H1 (cell line): ENCODE measurements around the gene POLR2A. TPM values are rescaled to one million over a fixed set of nuclear protein-coding genes. Genes with fewer than 3 reads are reported as not detected.
A peak's percentile ranks its signal among the peaks of the same experiment; 100 is the strongest.

Experiments
- CTCF ChIA-PET: fragments of 300-600 bp; sonication (Branson Sonifier 250); formaldehyde crosslinking; loops from one replicate; lab custom pipeline; 2021; ENCODE audit not compliant: partially characterized antibody; lab: Charles Lee
- POLR2A ChIA-PET: fragments of 300-600 bp; sonication (Branson Sonifier 250); formaldehyde crosslinking; loops from one replicate; lab custom pipeline; 2021; ENCODE audit warnings: inconsistent platforms; ENCODE audit not compliant: partially characterized antibody; lab: Charles Lee
- DNase-seq, 2 experiments: peaks; one replicate each; pipeline versions ENCODE4 v3.0.0 to v3.0.0-alpha.2; 2010 to 2022; ENCODE audit warnings: low spot score in 2 of 2, low read depth in 1 of 2, mixed read lengths in 1 of 2
- FAIRE-seq: peaks from 2 replicates; lab custom pipeline; 2011; peaks lifted over from hg19 to GRCh38; lab: Jason Lieb, UNC
- H2AFZ ChIP-seq: 2 replicates; pipeline ENCODE4 v1.8.1; 2012; ENCODE audit warnings: low read length, inconsistent platforms
- H2AK5ac ChIP-seq: 2 replicates; pipeline ENCODE4 v1.6.1; 2013; ENCODE audit warnings: low read depth, low read length
- H2BK120ac ChIP-seq: replicated peaks from 2 replicates; pipeline ENCODE3; 2013; ENCODE audit warnings: low read depth, low read length, inconsistent platforms
- H2BK12ac ChIP-seq: 2 replicates; pipeline ENCODE4 v1.6.1; 2013; ENCODE audit warnings: low read depth, low read length
- H2BK15ac ChIP-seq: 2 replicates; pipeline ENCODE4 v1.6.1; 2013; ENCODE audit warnings: low read length
- H2BK20ac ChIP-seq: 2 replicates; pipeline ENCODE4 v1.6.1; 2013; ENCODE audit warnings: low read length
- H2BK5ac ChIP-seq: 2 replicates; pipeline ENCODE4 v1.6.1; 2013; ENCODE audit warnings: low read depth, low read length
- H3K14ac ChIP-seq: 2 replicates; pipeline ENCODE4 v1.6.1; 2013; ENCODE audit warnings: inconsistent platforms; ENCODE audit not compliant: insufficient read length
- H3K18ac ChIP-seq: 2 replicates; pipeline ENCODE4 v1.6.1; 2013; ENCODE audit warnings: low read length; ENCODE audit errors: extremely low read depth
- H3K23ac ChIP-seq: 2 replicates; pipeline ENCODE4 v1.6.1; 2013; ENCODE audit warnings: inconsistent platforms; ENCODE audit not compliant: insufficient read length
- H3K23me2 ChIP-seq: 2 replicates; pipeline ENCODE4 v1.6.1; 2013; ENCODE audit warnings: low read depth, low read length
- H3K27ac ChIP-seq: 2 replicates; pipeline ENCODE4 v1.6.1; 2011; ENCODE audit warnings: low read depth, low read length, inconsistent platforms
- H3K27me3 ChIP-seq, 4 experiments: replicated peaks in 1 of 4; 1 replicate in 1 of 4; 2 replicates in 3 of 4; pipeline versions ENCODE4 v1.6.1 to v1.8.1; 2011 to 2013; ENCODE audit warnings: low read length in 3 of 4, mild to moderate bottlenecking in 3 of 4, inconsistent platforms in 2 of 4, mixed read lengths in 2 of 4, moderate library complexity in 1 of 4; ENCODE audit not compliant: control insufficient read depth in 3 of 4, insufficient read depth in 3 of 4; ENCODE audit errors: extremely low read depth in 1 of 4
- H3K36me3 ChIP-seq, 4 experiments: 2 replicates each; pipeline versions ENCODE4 v1.6.1 to v1.8.1; 2011 to 2013; ENCODE audit warnings: mild to moderate bottlenecking in 4 of 4, low read length in 3 of 4, moderate library complexity in 2 of 4, control low read depth in 1 of 4, inconsistent platforms in 1 of 4; ENCODE audit not compliant: insufficient read depth in 4 of 4, control insufficient read depth in 2 of 4
- H3K4ac ChIP-seq: replicated peaks from 2 replicates; pipeline ENCODE3; 2013; ENCODE audit warnings: low read length, low read depth, mixed read lengths, inconsistent platforms; ENCODE audit not compliant: insufficient read length
- H3K4me1 ChIP-seq, 4 experiments: replicated peaks in 1 of 4; 1 replicate in 1 of 4; 2 replicates in 3 of 4; pipeline versions ENCODE4 v1.6.1 to v1.8.1; 2011 to 2013; ENCODE audit warnings: low read length in 3 of 4, inconsistent platforms in 2 of 4, mixed read lengths in 1 of 4; ENCODE audit not compliant: insufficient read depth in 4 of 4, control insufficient read depth in 3 of 4
- H3K4me2 ChIP-seq, 2 experiments: 2 replicates each; pipeline versions ENCODE4 v1.6.1 to v1.8.1; 2011 to 2013; ENCODE audit warnings: low read depth in 2 of 2, low read length in 2 of 2, control low read depth in 1 of 2, inconsistent platforms in 1 of 2, mild to moderate bottlenecking in 1 of 2; ENCODE audit not compliant: insufficient read depth in 1 of 2
- H3K4me3 ChIP-seq, 4 experiments: fragments of 200-600, 300-600 bp in 1 of 4; sonication (generic), shearing (Covaris generic), sonication (Bioruptor Twin) in 1 of 4; 2 replicates each; pipeline versions ENCODE4 v1.5.1 to v1.8.1; 2011 to 2016; ENCODE audit warnings: low read length in 4 of 4, low read depth in 3 of 4, control low read depth in 2 of 4, inconsistent platforms in 2 of 4, mild to moderate bottlenecking in 2 of 4, mixed read lengths in 1 of 4, moderate library complexity in 1 of 4; ENCODE audit not compliant: insufficient read depth in 2 of 4; ENCODE audit errors: extremely low read depth in 1 of 4
- H3K56ac ChIP-seq: replicated peaks from 2 replicates; pipeline ENCODE3; 2013; ENCODE audit warnings: low read depth, mild to moderate bottlenecking, mixed read lengths, low read length, inconsistent platforms; ENCODE audit not compliant: insufficient read length
- H3K79me1 ChIP-seq: 2 replicates; pipeline ENCODE4 v1.6.1; 2013; ENCODE audit warnings: low read depth, low read length, control low read depth
- H3K79me2 ChIP-seq, 2 experiments: 2 replicates each; pipeline versions ENCODE4 v1.6.1 to v1.8.1; 2012 to 2013; ENCODE audit warnings: low read length in 2 of 2, mild to moderate bottlenecking in 2 of 2, inconsistent platforms in 1 of 2; ENCODE audit not compliant: insufficient read depth in 2 of 2, control insufficient read depth in 1 of 2
- H3K9ac ChIP-seq, 4 experiments: replicated peaks in 1 of 4; 1 replicate in 1 of 4; 2 replicates in 3 of 4; pipeline versions ENCODE4 v1.6.1 to v1.8.1; 2011 to 2013; ENCODE audit warnings: low read depth in 3 of 4, low read length in 3 of 4, control low read depth in 2 of 4, mild to moderate bottlenecking in 2 of 4, moderate library complexity in 2 of 4, inconsistent platforms in 1 of 4; ENCODE audit errors: extremely low read depth in 1 of 4
- H3K9me3 ChIP-seq, 2 experiments: 2 replicates each; pipeline versions ENCODE4 v1.6.1 to v1.8.1; 2012 to 2013; ENCODE audit warnings: mild to moderate bottlenecking in 2 of 2, moderate library complexity in 2 of 2, control low read depth in 1 of 2, inconsistent platforms in 1 of 2, low read depth in 1 of 2, low read length in 1 of 2, mixed read lengths in 1 of 2; ENCODE audit not compliant: insufficient read depth in 2 of 2
- H4K20me1 ChIP-seq, 2 experiments: replicated peaks in 1 of 2; 2 replicates each; pipeline versions ENCODE3 to v1.8.1; 2011 to 2013; ENCODE audit warnings: inconsistent platforms in 2 of 2, low read length in 2 of 2, mild to moderate bottlenecking in 1 of 2; ENCODE audit not compliant: insufficient read depth in 2 of 2, control insufficient read depth in 1 of 2
- H4K5ac ChIP-seq: 2 replicates; pipeline ENCODE4 v1.6.1; 2013; ENCODE audit warnings: low read length, low read depth, mixed read lengths, inconsistent platforms; ENCODE audit not compliant: insufficient read length
- H4K8ac ChIP-seq: 2 replicates; pipeline ENCODE4 v1.8.0; 2013; ENCODE audit warnings: mild to moderate bottlenecking, moderate library complexity, low read length, inconsistent platforms; ENCODE audit not compliant: insufficient read depth; ENCODE audit errors: extremely low read depth
- H4K91ac ChIP-seq: replicated peaks from 2 replicates; pipeline ENCODE3; 2013; ENCODE audit warnings: low read length, mixed read lengths, inconsistent platforms; ENCODE audit not compliant: insufficient read length
- RNF2 ChIP-seq: fragments of 200-900, 300-1000 bp; sonication (generic); IDR thresholded peaks from 2 replicates; pipeline ENCODE4 v1.7.1; 2016; ENCODE audit warnings: borderline replicate concordance, low read depth, mild to moderate bottlenecking, antibody characterized with exemption, low read length; ENCODE audit not compliant: poor library complexity, severe bottlenecking; ENCODE audit errors: missing control alignments
- YY1 ChIP-seq: IDR thresholded peaks from 2 replicates; pipeline ENCODE4 v1.6.1; 2011; ENCODE audit warnings: low read depth, mild to moderate bottlenecking, low read length
- WGBS, 2 experiments: shearing (Covaris generic) in 1 of 2; methylation state at CpG; one replicate each; pipeline versions ENCODE4 v1.1.6 to v1.1.7; 2013 to 2015; ENCODE audit warnings: low lambda C conversion rate in 2 of 2, mixed read lengths in 2 of 2, inconsistent platforms in 1 of 2, low coverage in 1 of 2, missing lambda C conversion rate in 1 of 2; ENCODE audit not compliant: insufficient replicate concordance in 2 of 2, insufficient coverage in 1 of 2, insufficient read length in 1 of 2; ENCODE audit errors: extremely low coverage in 1 of 2, missing lambda C conversion rate in 1 of 2; 5-methylcytosine and 5-hydroxymethylcytosine counted together
- polyA plus RNA-seq, 7 experiments: library from polyadenylated mRNA; depleted of rRNA in 3 of 7; stranded (reverse) in 5 of 7; unstranded in 2 of 7; fragments of >200 nt in 5 of 7; fragments of 200-250 nt in 2 of 7; gene quantifications; 1 replicate in 5 of 7; 2 replicates in 1 of 7; 4 replicates in 1 of 7; pipeline versions ENCODE4 v1.2.1 to v1.2.3, GENCODE V29; 2011 to 2013; ENCODE audit warnings: missing spikeins in 2 of 7, mixed read lengths in 2 of 7
- total RNA-seq: library from RNA; stranded (reverse); fragmentation: NEBNext Ultra II Directional; extraction: Animal tissue kit (Norgen Biotek cat#: 25700); gene quantifications from 2 replicates; pipeline ENCODE4 v1.2.1, GENCODE V29; 2021

POLR2A gene
- total and polyA plus RNA-seq, 2 of the 8 experiments (the other 6 are each of a cell fraction or from before 2014, with no cell fraction given): 26.8 to 150 TPM

DNA sequence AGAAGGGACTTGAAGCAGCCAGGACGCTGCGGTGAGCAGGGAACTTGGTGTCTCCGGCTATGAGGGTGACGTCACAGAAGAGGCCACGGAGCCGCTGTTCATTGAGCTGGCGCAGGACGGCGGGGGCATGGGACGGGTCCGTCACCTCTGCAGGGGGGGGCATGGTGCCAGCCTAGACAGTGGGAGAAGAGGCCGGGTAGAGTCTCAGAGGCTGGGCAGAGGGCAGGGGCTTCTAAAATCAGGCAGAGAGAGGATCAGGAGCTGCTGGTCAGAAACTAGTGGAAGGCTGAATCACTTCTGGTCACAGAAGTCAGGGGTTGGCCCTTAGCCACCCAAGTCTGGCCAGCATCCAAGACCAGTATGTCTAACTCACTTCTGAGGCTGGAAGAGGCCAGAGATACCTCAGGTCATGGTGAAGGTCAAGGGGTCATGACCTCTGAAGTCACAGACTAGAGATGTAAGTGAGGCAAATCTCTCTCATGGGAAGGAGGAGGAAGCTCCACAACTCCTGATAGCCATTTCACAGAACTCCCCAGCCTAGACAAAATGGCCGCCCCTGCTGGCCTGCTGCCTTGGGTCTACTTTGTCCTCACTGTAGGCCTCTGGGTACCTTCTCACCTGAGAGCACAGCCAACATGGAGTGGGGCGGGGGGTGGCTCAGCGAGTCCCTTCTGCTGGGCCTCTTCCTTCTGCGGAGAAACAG, 17.4 kb upstream of the POLR2A start:
- Histone ChIP-seq H3K9ac (no peak overlapping the region), H4K5ac (no peak overlapping the region), H2BK20ac (no peak overlapping the region), H3K36me3 (peaks cover 0 to 3% (median under 1%) of the 10 kb centered on the region in 4 experiments; a peak in 3 of 8 replicates), H3K79me2 (no peaks in the 10 kb centered on the region; a peak in 1 of 4 replicates), H2BK5ac (no peak overlapping the region; the same call in 1 of the 2 replicates), H3K56ac (no peak overlapping the region), H3K27me3 (no peaks in the 10 kb centered on the region), H3K18ac (no peak overlapping the region), H3K4me2 (no peak overlapping the region), H3K79me1 (peaks cover 2% of the 10 kb centered on the region), H4K20me1 (peaks cover 0 to 1% of the 10 kb centered on the region in 2 experiments), H3K4me1 (peaks cover 0 to 1% (median under 1%) of the 10 kb centered on the region in 4 experiments; a peak in 3 of 7 replicates), H3K4me3 (no peak overlapping the region), H3K23me2 (no peaks in the 10 kb centered on the region), H3K4ac (no peak overlapping the region), H2AFZ (no peak overlapping the region), H2BK12ac (no peak overlapping the region), H3K27ac (no peak overlapping the region), H3K9me3 (no peaks in the 10 kb centered on the region), H3K23ac (no peak overlapping the region), H4K91ac (no peak overlapping the region), H4K8ac (peak overlapping the region; percentile 57; the same call in 1 of the 2 replicates), H2BK15ac (no peak overlapping the region), H2AK5ac (no peak overlapping the region), H2BK120ac (no peak overlapping the region), H3K14ac (no peak overlapping the region)
- TF ChIP-seq YY1 (peak; percentile 83), RNF2 (no peak)
- ChIA-PET CTCF (interaction anchor here (1.0 to 1.6 kb wide), 7 partner anchors 9 to 92 kb away, joined by 3 to 8 read pairs (median 3); partner anchors contain the start of gene TNFSF13), POLR2A (interaction anchor here (0.8 to 13.8 kb wide), 6 partner anchors 15 to 116 kb away, joined by 3 to 200 read pairs (median 4); partner anchors contain the start of genes POLR2A, SLC35G6, TMEM256 and ZBTB4)
- DNase-seq: no peak
- 91% methylated on average over 16 of the region's 16 CpGs; no CpG with 5 or more reads in 1 of the 2 experiments for WGBS, 2 experiments
- no peak for FAIRE-seq
